GM23248 (cell line): ENCODE data around the gene PLD1. TPM values are rescaled to one million over a fixed set of nuclear protein-coding genes. Genes with fewer than 3 reads are reported as not detected.
A peak's percentile ranks its signal among the peaks of the same experiment; 100 is the strongest.
"Not testable (repeated sequence)": the region's sequence is repeated elsewhere in the genome, so short reads cannot be mapped to it uniquely, and the experiment has no call there.

Experiments
- DNase-seq: peaks from one replicate; pipeline ENCODE4 v3.0.0-alpha.2; 2015
- H2AFZ ChIP-seq: fragments of 200-600 bp; sonication (generic); 2 replicates; pipeline ENCODE4 v1.6.1; 2016; ENCODE audit warnings: antibody characterized with exemption
- H3F3A ChIP-seq: fragments of 200-600 bp; sonication (generic); 2 replicates; pipeline ENCODE4 v1.6.1; 2016; ENCODE audit warnings: mild to moderate bottlenecking, antibody characterized with exemption, mixed run types; ENCODE audit not compliant: insufficient read depth
- H3K27ac ChIP-seq: fragments of 200-600 bp; sonication (generic); 2 replicates; pipeline ENCODE4 v1.5.1; 2016; ENCODE audit warnings: mild to moderate bottlenecking
- H3K27me3 ChIP-seq: fragments of 200-600 bp; sonication (generic); replicated peaks from 2 replicates; pipeline ENCODE4 v1.6.1; 2016; ENCODE audit warnings: mild to moderate bottlenecking; ENCODE audit not compliant: insufficient read depth
- H3K36me3 ChIP-seq: fragments of 200-600 bp; sonication (generic); 2 replicates; pipeline ENCODE4 v1.6.1; 2016; ENCODE audit warnings: low read depth, mild to moderate bottlenecking
- H3K4me1 ChIP-seq: fragments of 200-600 bp; sonication (generic); 2 replicates; pipeline ENCODE4 v1.6.1; 2016; ENCODE audit warnings: mild to moderate bottlenecking; ENCODE audit not compliant: insufficient read depth
- H3K4me2 ChIP-seq: fragments of 200-600 bp; sonication (generic); one replicate; pipeline ENCODE4 v1.6.1; 2016; ENCODE audit warnings: mild to moderate bottlenecking; ENCODE audit not compliant: unreplicated experiment
- H3K4me3 ChIP-seq: fragments of 200-600 bp; sonication (generic); 2 replicates; pipeline ENCODE4 v1.5.1; 2016; ENCODE audit warnings: mild to moderate bottlenecking
- H3K79me2 ChIP-seq: fragments of 200-600 bp; sonication (generic); 2 replicates; pipeline ENCODE4 v1.6.1; 2016; ENCODE audit warnings: mild to moderate bottlenecking; ENCODE audit not compliant: insufficient read depth
- H3K9ac ChIP-seq: fragments of 200-600 bp; sonication (generic); 2 replicates; pipeline ENCODE4 v1.6.1; 2016; ENCODE audit warnings: mild to moderate bottlenecking
- H3K9me2 ChIP-seq: fragments of 200-600 bp; sonication (generic); 2 replicates; pipeline ENCODE4 v1.6.1; 2016; ENCODE audit warnings: mixed run types, mild to moderate bottlenecking, moderate library complexity; ENCODE audit not compliant: insufficient read depth
- H3K9me3 ChIP-seq: fragments of 200-600 bp; sonication (generic); one replicate; pipeline ENCODE4 v1.6.1; 2017; ENCODE audit warnings: low read depth
- H4K20me1 ChIP-seq: fragments of 200-600 bp; sonication (generic); 2 replicates; pipeline ENCODE4 v1.6.0; 2016; ENCODE audit not compliant: insufficient read depth
- EZH2 ChIP-seq: fragments of 200-600 bp; sonication (generic); IDR thresholded peaks from 2 replicates; pipeline ENCODE4 v1.6.1; 2018; ENCODE audit warnings: antibody characterized with exemption, mild to moderate bottlenecking; ENCODE audit not compliant: insufficient read depth, poor library complexity, severe bottlenecking
- EZH2phosphoT487 ChIP-seq: fragments of 200-600 bp; sonication (generic); IDR thresholded peaks from 2 replicates; pipeline ENCODE4 v1.6.1; 2018; ENCODE audit warnings: antibody characterized with exemption, moderate library complexity, mild to moderate bottlenecking, low read depth; ENCODE audit not compliant: insufficient read depth
- WGBS, 2 experiments: methylation state at CpG; one replicate each; pipeline ENCODE4 v1.1.6; 2015 to 2017; ENCODE audit warnings: low lambda C conversion rate in 2 of 2, low coverage in 1 of 2; ENCODE audit errors: missing lambda C conversion rate in 2 of 2; 5-methylcytosine and 5-hydroxymethylcytosine counted together
- in situ Hi-C: fragments of 300-500 bp; cut with MboI; formaldehyde crosslinking; loops from 2 replicates; pipeline ENCODE4 v1.15.0; 2020
- polyA plus RNA-seq: library from polyadenylated mRNA; unstranded; fragments of >200 nt; fragmentation: Nextera tagmentation; extraction: Ambion mirVana; gene quantifications from 2 replicates; pipeline ENCODE4 v1.2.1, GENCODE V29; 2016
- total RNA-seq: library from RNA; depleted of rRNA; stranded (reverse); fragments of >200 nt; shearing (Covaris generic); gene quantifications from 2 replicates; pipeline ENCODE4 v1.2.3, GENCODE V29; 2014

PLD1 gene
- total and polyA plus RNA-seq, 2 experiments from 2014 or later = 3.0 to 4.6 TPM

GRCh38 chr3:171748064-171748924 lies 62.0 kb downstream of the PLD1 start:
- H3K36me3 ChIP-seq = no peaks in the 10 kb centered on the region
- H3K79me2 ChIP-seq = no peaks in the 10 kb centered on the region
- TF ChIP-seq EZH2 = no peak
- TF ChIP-seq EZH2phosphoT487 = no peak
- H3K9ac ChIP-seq = no peak overlapping the region
- no peak overlapping the region for H3K4me3 ChIP-seq
- H3K9me2 ChIP-seq = no peaks in the 10 kb centered on the region
- 38 to 39% methylated on average over 7 of the region's 7 CpGs for WGBS, 2 experiments
- peak; percentile 6 for DNase-seq
- no peak overlapping the region for H2AFZ ChIP-seq
- no peaks in the 10 kb centered on the region for H4K20me1 ChIP-seq
- in situ Hi-C loops = no loop called here
- H3K4me2 ChIP-seq = no peak overlapping the region
- H3F3A ChIP-seq = 0 out of 2 replicates have a peak, but pooled peaks cover 4% of the 10 kb centered on the region
- H3K4me1 ChIP-seq = peaks cover 12% of the 10 kb centered on the region
- H3K27me3 ChIP-seq = no peaks in the 10 kb centered on the region
- no peaks in the 10 kb centered on the region for H3K9me3 ChIP-seq
- no peak overlapping the region for H3K27ac ChIP-seq

GRCh38 chr3:171747223-171747920 lies 62.9 kb downstream of the PLD1 start:
- no peak overlapping the region for H3K9ac ChIP-seq
- no peaks in the 10 kb centered on the region for H3K36me3 ChIP-seq
- no peak overlapping the region for H2AFZ ChIP-seq
- H3K9me3 ChIP-seq = no peaks in the 10 kb centered on the region
- no peaks in the 10 kb centered on the region for H3K79me2 ChIP-seq
- TF ChIP-seq EZH2 (no peak), EZH2phosphoT487 (no peak)
- no peak overlapping the region for H3K4me2 ChIP-seq
- H3F3A ChIP-seq = no peaks in the 10 kb centered on the region
- H3K27me3 ChIP-seq = no peaks in the 10 kb centered on the region
- no peaks in the 10 kb centered on the region for H3K9me2 ChIP-seq
- H3K27ac ChIP-seq = no peak overlapping the region
- H3K4me1 ChIP-seq = peaks cover 10% of the 10 kb centered on the region
- in situ Hi-C loops = no loop called here
- H4K20me1 ChIP-seq = no peaks in the 10 kb centered on the region
- no peak overlapping the region for H3K4me3 ChIP-seq
- peak; percentile 2 for DNase-seq
- WGBS, 2 experiments = 50 to 57% methylated on average over 2 of the region's 2 CpGs

- H3F3A ChIP-seq, H3K9ac ChIP-seq, H2AFZ ChIP-seq, H3K4me3 ChIP-seq, H3K27me3 ChIP-seq, in situ Hi-C loops, H4K20me1 ChIP-seq, H3K9me3 ChIP-seq, H3K36me3 ChIP-seq, H3K79me2 ChIP-seq, H3K4me2 ChIP-seq, H3K9me2 ChIP-seq, DNase-seq, H3K27ac ChIP-seq, H3K4me1 ChIP-seq: not testable (repeated sequence)
- 82 to 84% methylated on average over 11 of the region's 11 CpGs for WGBS, 2 experiments
These were observed 63.7 kb downstream of the PLD1 start for GRCh38 chr3:171746320-171747222.

DNA sequence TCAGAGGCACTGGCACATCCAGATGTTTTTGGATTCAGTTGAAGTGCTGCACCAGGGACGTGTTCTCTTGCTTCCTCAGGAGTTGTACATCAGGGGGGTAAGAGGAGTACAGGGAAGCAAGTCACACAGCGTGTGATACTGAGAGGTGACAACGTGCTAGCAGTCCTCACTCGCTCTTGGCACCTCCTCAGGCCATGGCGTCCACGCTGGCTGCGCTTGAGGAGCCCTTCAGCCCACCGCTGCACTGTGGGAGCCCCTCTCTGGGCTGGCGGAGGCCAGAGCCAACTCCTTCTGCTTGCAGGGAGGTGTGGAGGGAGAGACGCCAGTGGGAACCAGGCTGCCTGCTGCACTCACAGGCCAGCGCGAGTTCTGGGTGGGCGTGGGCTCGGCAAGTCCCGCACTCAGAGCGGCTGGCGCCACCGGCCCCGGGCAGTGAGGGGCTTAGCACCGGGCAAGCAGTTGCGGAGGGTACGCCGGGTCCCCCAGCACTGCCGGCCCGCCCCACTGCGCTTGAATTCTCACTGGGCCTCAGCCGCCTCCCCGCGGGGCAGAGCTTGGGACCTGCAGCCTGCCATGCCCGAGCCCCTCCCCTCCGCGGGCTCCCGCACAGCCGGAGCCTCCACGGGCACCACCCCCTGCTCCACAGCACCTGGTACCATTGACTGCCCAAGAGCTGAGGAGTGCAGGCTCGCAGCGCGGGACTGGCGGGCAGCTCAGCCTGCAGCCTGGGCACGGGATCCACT lies 64.5 kb downstream of the PLD1 start:
- H3K27ac ChIP-seq = no peak overlapping the region
- peaks cover 10% of the 10 kb centered on the region for H3K4me1 ChIP-seq
- in situ Hi-C loops = no loop called here
- no peaks in the 10 kb centered on the region for H3K9me3 ChIP-seq
- no peaks in the 10 kb centered on the region for H3K36me3 ChIP-seq
- no peak for DNase-seq
- H4K20me1 ChIP-seq = no peaks in the 10 kb centered on the region
- no peak for TF ChIP-seq EZH2
- TF ChIP-seq EZH2phosphoT487 = no peak
- no peak overlapping the region for H3K4me2 ChIP-seq
- no peaks in the 10 kb centered on the region for H3K79me2 ChIP-seq
- no peak overlapping the region for H3K9ac ChIP-seq
- H3K9me2 ChIP-seq = no peaks in the 10 kb centered on the region
- no peak overlapping the region for H2AFZ ChIP-seq
- no peaks in the 10 kb centered on the region for H3K27me3 ChIP-seq
- WGBS, 2 experiments = 90% methylated on average over 25 to 35 of the region's 40 CpGs
- no peaks in the 10 kb centered on the region for H3F3A ChIP-seq
- no peak overlapping the region for H3K4me3 ChIP-seq
